K562 (cell line): ENCODE measurements around the gene C10orf105. TPM values are rescaled to one million over a fixed set of nuclear protein-coding genes. Genes with fewer than 3 reads are reported as not detected.

ENCODE experiments used
- BDP1 ChIP-seq: IDR thresholded peaks from 3 replicates; pipeline ENCODE4 v1.6.1; 2011; ENCODE audit not compliant: insufficient read length, insufficient read depth
- FOXA3 ChIP-seq, 2 experiments: fragments of 450-650 bp in 1 of 2; sonication (generic) in 1 of 2; formaldehyde crosslinking; IDR thresholded peaks in 1 of 2; conservative IDR thresholded peaks in 1 of 2; 2 replicates each; pipeline versions ENCODE4 v1.4.0 to v1.8.0; 2020 to 2022; ENCODE audit warnings: mild to moderate bottlenecking in 2 of 2, missing genetic modification reagents in 1 of 2
- HMG20B ChIP-seq: fragments of 250-450 bp; sonication (Bioruptor Pico); IDR thresholded peaks from 2 replicates; pipeline ENCODE4 v1.5.0; 2021; ENCODE audit warnings: mild to moderate bottlenecking
- HNRNPL ChIP-seq: fragments of 200-400 bp; formaldehyde crosslinking; IDR thresholded peaks from 2 replicates; pipeline ENCODE4 v1.6.1; 2017; ENCODE audit warnings: low read depth, mild to moderate bottlenecking, low read length
- MCM2 ChIP-seq: fragments of 450-650 bp; IDR thresholded peaks from 2 replicates; pipeline ENCODE4 v1.6.1; 2017; ENCODE audit warnings: low read depth, mild to moderate bottlenecking
- MTA2 ChIP-seq: fragments of 450-650 bp; IDR thresholded peaks from 2 replicates; pipeline ENCODE4 v1.6.1; 2016; ENCODE audit warnings: low read depth
- SAP30 ChIP-seq: fragments of 200-600 bp; sonication (generic); IDR thresholded peaks from 2 replicates; pipeline ENCODE4 v1.6.1; 2012; ENCODE audit warnings: borderline replicate concordance, low read depth, mild to moderate bottlenecking, moderate library complexity, low read length, control low read depth, inconsistent platforms; ENCODE audit not compliant: insufficient read depth, poor library complexity, severe bottlenecking
- SMARCE1 ChIP-seq: fragments of 450-650 bp; IDR thresholded peaks from 2 replicates; pipeline ENCODE4 v1.7.1; 2016; ENCODE audit warnings: mild to moderate bottlenecking
- TRIM28 ChIP-seq: fragments of 450-650 bp; IDR thresholded peaks from 2 replicates; pipeline ENCODE4 v1.6.1; 2017
- ZEB2 ChIP-seq: fragments of 450-650 bp; IDR thresholded peaks from 2 replicates; pipeline ENCODE4 v1.6.1; 2016
- ZNF232 ChIP-seq: sonication (generic); formaldehyde crosslinking; IDR thresholded peaks from 2 replicates; pipeline ENCODE4 v1.8.0; 2022; ENCODE audit warnings: mild to moderate bottlenecking, missing genetic modification reagents
- ZNF311 ChIP-seq: fragments of 250-450 bp; sonication (Bioruptor Pico); IDR thresholded peaks from 2 replicates; pipeline ENCODE4 v1.4.0; 2020; ENCODE audit warnings: mild to moderate bottlenecking, moderate library complexity
- ZNF79 ChIP-seq: fragments of 250-450 bp; sonication (Bioruptor Pico); IDR thresholded peaks from 2 replicates; pipeline ENCODE4 v1.4.0; 2020; ENCODE audit warnings: low read depth, mild to moderate bottlenecking, moderate library complexity
- polyA plus RNA-seq, 8 experiments: library from polyadenylated mRNA; depleted of rRNA in 4 of 8; stranded (reverse) in 5 of 8; unstranded in 3 of 8; fragments of >200 nt; fragmentation: Nextera tagmentation in 2 of 8; fragmentation: Illumina TruSeq in 1 of 8; extraction: Ambion mirVana in 2 of 8; extraction: Trizol in 1 of 8; gene quantifications; 2 replicates each; pipeline versions ENCODE4 v1.2.1 to v1.2.3, GENCODE V29; 2011 to 2014; ENCODE audit warnings: inconsistent platforms in 1 of 8, missing spikeins in 1 of 8
- total RNA-seq, 7 experiments: library from RNA; depleted of rRNA in 6 of 7; stranded (reverse); fragments of >200 nt in 6 of 7; fragmentation: Illumina TruSeq in 2 of 7; extraction: Trizol in 2 of 7; gene quantifications; 2 replicates each; pipeline versions ENCODE4 v1.2.1 to v1.2.3, GENCODE V29; 2011 to 2021; ENCODE audit warnings: low replicate concordance in 1 of 7
- TF ChIP-seq, protein P1 (sequence below): fragments of 250-450 bp; sonication (Bioruptor Pico); IDR thresholded peaks from 2 replicates; pipeline ENCODE4 v1.9.0; 2021; ENCODE audit warnings: mild to moderate bottlenecking, inconsistent platforms
- TF ChIP-seq, protein P2 (sequence below), 3 experiments: fragments of 200-800 bp in 1 of 3; sonication (Bioruptor generic) in 1 of 3; sonication (generic) in 1 of 3; formaldehyde crosslinking in 1 of 3; IDR thresholded peaks; 2 replicates each; pipeline versions ENCODE4 v1.6.1 to v1.8.0; 2016 to 2022; ENCODE audit warnings: mild to moderate bottlenecking in 2 of 3, missing compliant biosample characterization in 2 of 3, missing genetic modification characterization in 2 of 3, missing genetic modification reagents in 1 of 3
- TF ChIP-seq, protein P3 (sequence below): fragments of 250-450 bp; sonication (Bioruptor Pico); IDR thresholded peaks from 2 replicates; pipeline ENCODE4 v1.8.0; 2021; ENCODE audit warnings: moderate library complexity, mild to moderate bottlenecking, inconsistent platforms
- TF ChIP-seq, protein P4 (sequence below), 2 experiments: fragments of 450-650 bp; conservative IDR thresholded peaks; 2 replicates each; pipeline ENCODE4 v1.6.1; 2017; ENCODE audit warnings: mild to moderate bottlenecking in 2 of 2, moderate library complexity in 2 of 2
- TF ChIP-seq, protein P5 (sequence below): sonication (generic); formaldehyde crosslinking; IDR thresholded peaks from 2 replicates; pipeline ENCODE4 v1.8.0; 2023; ENCODE audit warnings: mild to moderate bottlenecking, missing genetic modification reagents

Gene C10orf105
- total and polyA plus RNA-seq, 9 of the 15 experiments (the other 6 are each of a cell fraction or from before 2014, with no cell fraction given) = 0.03 to 0.25 (median 0.04) TPM; not detected in 3

DNA sequence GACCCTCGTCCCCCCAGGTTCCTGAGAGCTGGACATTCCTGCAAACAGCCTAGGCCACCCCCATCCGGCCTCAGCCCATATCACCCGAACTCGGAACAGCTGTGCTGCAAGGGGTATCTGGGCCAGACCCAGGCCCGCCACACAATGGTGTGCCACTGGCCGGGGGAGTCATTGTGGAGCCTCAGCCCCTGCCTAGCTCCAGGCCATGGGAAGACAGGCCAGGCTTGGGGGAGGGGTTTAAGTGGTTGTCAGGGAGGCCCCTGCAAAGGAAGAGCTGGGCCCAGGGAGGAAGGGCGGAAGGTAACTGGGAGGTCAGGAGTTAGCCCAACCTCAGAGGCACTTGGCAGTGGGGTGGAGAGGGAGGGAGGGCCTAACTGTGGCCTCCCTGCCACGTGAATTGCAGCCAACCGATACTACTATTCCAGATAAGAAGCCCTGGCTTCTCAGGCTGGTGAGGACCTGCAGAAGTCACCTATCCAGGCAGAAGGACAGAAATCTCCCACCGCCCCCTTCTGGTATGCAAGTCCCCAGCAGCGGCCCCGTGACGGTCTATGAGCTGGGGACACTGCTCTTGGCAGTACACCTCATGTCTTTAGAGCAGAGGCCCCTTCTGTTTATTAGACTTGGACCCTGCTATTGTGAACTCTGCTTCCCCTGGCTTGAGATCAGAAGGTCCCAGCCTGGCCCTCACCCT is 26.9 kb upstream of the C10orf105 start (continued):
- TF ChIP-seq, protein P1, sequence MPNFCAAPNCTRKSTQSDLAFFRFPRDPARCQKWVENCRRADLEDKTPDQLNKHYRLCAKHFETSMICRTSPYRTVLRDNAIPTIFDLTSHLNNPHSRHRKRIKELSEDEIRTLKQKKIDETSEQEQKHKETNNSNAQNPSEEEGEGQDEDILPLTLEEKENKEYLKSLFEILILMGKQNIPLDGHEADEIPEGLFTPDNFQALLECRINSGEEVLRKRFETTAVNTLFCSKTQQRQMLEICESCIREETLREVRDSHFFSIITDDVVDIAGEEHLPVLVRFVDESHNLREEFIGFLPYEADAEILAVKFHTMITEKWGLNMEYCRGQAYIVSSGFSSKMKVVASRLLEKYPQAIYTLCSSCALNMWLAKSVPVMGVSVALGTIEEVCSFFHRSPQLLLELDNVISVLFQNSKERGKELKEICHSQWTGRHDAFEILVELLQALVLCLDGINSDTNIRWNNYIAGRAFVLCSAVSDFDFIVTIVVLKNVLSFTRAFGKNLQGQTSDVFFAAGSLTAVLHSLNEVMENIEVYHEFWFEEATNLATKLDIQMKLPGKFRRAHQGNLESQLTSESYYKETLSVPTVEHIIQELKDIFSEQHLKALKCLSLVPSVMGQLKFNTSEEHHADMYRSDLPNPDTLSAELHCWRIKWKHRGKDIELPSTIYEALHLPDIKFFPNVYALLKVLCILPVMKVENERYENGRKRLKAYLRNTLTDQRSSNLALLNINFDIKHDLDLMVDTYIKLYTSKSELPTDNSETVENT (CRISPR knock-in tag) = no peak
- no peak for TF ChIP-seq TRIM28
- no peak for TF ChIP-seq BDP1
- no peak; the same call in 1 of the 2 replicates for TF ChIP-seq ZNF79 (CRISPR knock-in tag)
- peak; percentile 69; the same call in 1 of the 2 replicates for TF ChIP-seq ZEB2
- no peak for TF ChIP-seq SAP30
- TF ChIP-seq, protein P2, sequence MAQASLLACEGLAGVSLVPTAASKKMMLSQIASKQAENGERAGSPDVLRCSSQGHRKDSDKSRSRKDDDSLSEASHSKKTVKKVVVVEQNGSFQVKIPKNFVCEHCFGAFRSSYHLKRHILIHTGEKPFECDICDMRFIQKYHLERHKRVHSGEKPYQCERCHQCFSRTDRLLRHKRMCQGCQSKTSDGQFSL (CRISPR knock-in tag; IDR thresholded peaks at IDR 0.05) = no peak
- TF ChIP-seq, protein P2 (tag; IDR thresholded peaks at IDR 0.05) = no peak
- 0 out of 2 replicates have a peak, but pooled peaks have one; percentile 31 for TF ChIP-seq MTA2
- peak; percentile 46; the same call in 1 of the 2 replicates for TF ChIP-seq SMARCE1
- TF ChIP-seq, protein P3, sequence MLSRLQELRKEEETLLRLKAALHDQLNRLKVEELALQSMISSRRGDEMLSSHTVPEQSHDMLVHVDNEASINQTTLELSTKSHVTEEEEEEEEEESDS = no peak
- no peak for TF ChIP-seq HMG20B (CRISPR knock-in tag)
- TF ChIP-seq, protein P4, sequence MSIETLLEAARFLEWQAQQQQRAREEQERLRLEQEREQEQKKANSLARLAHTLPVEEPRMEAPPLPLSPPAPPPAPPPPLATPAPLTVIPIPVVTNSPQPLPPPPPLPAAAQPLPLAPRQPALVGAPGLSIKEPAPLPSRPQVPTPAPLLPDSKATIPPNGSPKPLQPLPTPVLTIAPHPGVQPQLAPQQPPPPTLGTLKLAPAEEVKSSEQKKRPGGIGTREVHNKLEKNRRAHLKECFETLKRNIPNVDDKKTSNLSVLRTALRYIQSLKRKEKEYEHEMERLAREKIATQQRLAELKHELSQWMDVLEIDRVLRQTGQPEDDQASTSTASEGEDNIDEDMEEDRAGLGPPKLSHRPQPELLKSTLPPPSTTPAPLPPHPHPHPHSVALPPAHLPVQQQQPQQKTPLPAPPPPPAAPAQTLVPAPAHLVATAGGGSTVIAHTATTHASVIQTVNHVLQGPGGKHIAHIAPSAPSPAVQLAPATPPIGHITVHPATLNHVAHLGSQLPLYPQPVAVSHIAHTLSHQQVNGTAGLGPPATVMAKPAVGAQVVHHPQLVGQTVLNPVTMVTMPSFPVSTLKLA (conservative IDR thresholded peaks at IDR 0.05) = peak; percentile 48 to 76; a peak in 3 of 4 replicates
- TF ChIP-seq, protein P5, sequence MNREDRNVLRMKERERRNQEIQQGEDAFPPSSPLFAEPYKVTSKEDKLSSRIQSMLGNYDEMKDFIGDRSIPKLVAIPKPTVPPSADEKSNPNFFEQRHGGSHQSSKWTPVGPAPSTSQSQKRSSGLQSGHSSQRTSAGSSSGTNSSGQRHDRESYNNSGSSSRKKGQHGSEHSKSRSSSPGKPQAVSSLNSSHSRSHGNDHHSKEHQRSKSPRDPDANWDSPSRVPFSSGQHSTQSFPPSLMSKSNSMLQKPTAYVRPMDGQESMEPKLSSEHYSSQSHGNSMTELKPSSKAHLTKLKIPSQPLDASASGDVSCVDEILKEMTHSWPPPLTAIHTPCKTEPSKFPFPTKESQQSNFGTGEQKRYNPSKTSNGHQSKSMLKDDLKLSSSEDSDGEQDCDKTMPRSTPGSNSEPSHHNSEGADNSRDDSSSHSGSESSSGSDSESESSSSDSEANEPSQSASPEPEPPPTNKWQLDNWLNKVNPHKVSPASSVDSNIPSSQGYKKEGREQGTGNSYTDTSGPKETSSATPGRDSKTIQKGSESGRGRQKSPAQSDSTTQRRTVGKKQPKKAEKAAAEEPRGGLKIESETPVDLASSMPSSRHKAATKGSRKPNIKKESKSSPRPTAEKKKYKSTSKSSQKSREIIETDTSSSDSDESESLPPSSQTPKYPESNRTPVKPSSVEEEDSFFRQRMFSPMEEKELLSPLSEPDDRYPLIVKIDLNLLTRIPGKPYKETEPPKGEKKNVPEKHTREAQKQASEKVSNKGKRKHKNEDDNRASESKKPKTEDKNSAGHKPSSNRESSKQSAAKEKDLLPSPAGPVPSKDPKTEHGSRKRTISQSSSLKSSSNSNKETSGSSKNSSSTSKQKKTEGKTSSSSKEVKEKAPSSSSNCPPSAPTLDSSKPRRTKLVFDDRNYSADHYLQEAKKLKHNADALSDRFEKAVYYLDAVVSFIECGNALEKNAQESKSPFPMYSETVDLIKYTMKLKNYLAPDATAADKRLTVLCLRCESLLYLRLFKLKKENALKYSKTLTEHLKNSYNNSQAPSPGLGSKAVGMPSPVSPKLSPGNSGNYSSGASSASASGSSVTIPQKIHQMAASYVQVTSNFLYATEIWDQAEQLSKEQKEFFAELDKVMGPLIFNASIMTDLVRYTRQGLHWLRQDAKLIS (CRISPR knock-in tag) = peak; percentile 54; the same call in 1 of the 2 replicates
- TF ChIP-seq MCM2 = no peak
- no peak for TF ChIP-seq FOXA3 (CRISPR knock-in tag; conservative IDR thresholded peaks at IDR 0.05 in 1 of 2, IDR thresholded peaks at IDR 0.05 in 1 of 2)
- 0 out of 2 replicates have a peak, but pooled peaks have one; percentile 9 for TF ChIP-seq ZNF311 (CRISPR knock-in tag)
- TF ChIP-seq ZNF232 (CRISPR knock-in tag) = no peak
- TF ChIP-seq HNRNPL = 0 out of 2 replicates have a peak, but pooled peaks have one; percentile 35
